GM21529 (cell line): Measurements from ENCODE around the gene KLHDC3.
"Not testable (repeated sequence)": the region's sequence is repeated elsewhere in the genome, so short reads cannot be mapped to it uniquely, and the experiment has no call there.

Experiments
- ATAC-seq: cut with Tn5 transposase; IDR thresholded peaks from one replicate; pipeline ENCODE4 v1.9.1; 2021; ENCODE audit not compliant: unreplicated experiment

Gene KLHDC3

DNA sequence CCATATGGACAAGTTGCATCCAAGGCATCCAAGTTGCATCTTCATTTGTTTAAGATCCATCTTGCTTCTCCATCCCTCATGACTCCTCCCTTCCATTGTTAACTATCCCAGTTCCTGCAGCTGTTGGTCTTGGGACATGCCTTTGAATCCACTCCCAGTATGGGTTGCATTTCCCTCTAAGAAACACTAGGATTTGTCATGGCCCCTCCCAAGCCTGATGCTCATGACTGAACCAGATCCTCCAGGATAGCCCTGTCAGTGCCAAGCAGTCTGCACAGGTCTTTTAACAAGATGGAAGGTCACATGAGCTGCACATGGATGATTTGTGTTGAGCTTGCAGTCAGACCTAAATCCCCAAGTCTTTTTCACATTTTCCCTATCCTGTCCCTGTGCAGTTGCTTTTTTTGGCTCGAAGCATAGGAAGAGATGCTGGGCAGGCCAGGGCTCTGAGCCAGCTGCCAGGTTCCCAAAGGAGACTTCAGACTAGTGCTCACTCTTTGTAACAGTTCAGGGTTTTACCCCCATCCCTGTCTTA, 25.5 kb upstream of the KLHDC3 start:
- ATAC-seq = no peak

DNA sequence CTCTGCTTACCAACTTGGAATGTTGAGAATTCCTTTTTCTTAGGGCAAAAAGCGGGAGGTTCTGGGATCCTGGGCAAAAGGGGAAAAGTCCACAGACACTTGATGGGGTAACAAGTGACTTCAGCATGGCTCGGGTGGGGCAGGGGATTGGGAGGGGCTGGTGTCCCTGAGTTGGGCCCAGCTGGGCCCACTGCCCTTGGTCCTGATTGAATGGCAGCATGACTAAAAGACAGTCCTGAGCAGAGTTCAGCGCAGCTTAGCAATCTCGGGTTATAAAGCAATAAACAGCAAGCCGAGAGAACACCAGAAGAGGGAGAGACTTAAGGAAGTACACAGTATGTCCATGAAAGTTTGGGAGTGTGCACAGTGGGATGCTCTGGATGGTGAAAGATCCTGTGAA, 24.1 kb upstream of the KLHDC3 start:
- no peak for ATAC-seq

DNA sequence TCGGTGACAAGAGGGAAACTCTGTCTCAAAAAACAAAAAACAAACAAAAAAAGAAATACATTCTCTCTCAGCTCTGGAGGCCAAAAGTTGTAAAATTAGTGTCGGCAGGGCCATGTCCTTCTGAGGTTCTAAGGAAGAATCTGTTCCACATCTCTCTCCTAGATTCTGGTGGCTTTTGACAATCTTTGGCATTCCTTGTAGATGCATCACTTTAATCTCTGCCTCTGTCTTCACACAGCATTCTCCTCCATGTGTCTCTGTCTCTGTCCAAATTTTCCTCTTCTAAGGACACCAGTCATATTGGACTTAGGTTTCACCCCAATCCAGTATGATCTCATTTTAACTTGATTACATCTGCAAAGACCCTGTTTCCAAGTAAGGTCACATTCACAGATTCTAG, 20.6 kb upstream of the KLHDC3 start:
- no peak for ATAC-seq

DNA sequence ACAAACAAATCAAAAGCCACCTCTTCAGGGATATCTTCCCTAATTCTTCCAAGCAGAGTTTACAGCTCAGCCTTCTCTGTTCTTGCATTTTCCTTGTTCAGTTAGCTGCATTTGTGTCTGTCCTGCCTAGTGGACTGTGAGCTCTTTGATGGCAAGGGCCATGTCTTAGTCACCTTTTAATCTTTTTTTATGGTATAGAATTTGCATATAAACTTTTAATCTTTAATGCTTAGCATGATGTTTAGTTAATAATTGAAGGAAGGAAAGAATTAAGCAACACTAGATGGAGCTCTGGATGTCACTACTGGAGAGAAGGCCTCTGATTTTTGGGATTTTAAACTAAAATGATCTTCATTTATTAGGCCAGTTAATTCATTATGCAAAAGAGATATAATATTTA, 17.5 kb upstream of the KLHDC3 start:
- ATAC-seq = no peak

DNA sequence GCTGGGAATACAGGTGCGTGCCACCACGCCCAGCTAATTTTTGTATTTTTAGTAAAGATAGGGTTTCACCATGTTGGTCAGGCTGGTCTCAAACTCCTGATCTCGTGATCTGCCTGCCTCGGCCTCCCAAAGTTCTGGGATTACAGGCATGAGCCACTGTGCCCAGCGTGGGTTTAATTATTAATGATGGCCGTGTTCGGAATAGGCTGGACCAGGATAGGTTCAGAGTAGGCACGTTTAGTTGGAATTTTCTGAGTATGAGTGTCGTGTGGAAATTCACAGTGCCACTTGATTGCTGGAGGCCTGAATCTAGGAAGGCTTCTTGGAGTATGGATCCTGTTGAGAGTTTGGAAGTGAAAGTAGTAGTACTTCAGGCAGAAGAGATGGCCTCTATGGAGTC, 15.8 kb upstream of the KLHDC3 start:
- not testable (repeated sequence) for ATAC-seq

DNA sequence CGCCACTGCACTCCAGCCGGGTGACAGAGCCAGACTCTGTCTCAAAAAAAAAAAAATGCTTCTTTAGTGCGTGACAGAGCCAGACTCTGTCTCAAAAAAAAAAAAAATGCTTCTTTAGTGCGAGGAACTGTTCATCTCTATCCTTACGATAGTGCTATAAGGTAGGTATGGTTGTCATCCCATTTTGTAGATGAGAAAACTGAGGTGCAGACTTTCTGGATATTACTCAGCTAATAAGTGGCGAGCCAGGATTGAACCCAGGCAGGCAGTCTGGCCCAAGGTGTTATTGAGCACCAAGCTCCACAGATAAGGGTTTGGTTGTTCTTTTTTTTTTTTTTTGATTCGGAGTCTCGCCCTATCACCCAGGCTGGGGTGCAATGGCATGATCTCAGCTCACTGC, 12.2 kb upstream of the KLHDC3 start:
- ATAC-seq = no peak

DNA sequence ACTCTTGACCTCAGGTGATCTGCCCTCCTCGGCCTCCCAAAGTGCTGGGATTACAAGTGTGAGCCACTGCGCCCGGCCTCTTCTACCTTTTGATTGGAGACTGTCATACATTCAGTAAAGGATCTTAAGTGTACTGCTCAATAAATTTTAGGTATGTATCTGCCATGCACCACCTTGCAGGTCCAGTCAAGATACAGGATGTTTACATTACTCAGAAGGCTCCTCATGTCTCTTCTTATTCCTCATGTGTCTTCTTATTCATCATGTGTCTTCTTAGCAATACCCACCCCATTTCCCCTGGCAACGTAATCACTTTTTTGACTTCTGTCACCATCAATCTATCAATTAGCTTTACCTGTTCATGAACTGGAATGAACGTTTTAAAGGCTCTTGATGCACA, 8.2 kb upstream of the KLHDC3 start:
- no peak for ATAC-seq

DNA sequence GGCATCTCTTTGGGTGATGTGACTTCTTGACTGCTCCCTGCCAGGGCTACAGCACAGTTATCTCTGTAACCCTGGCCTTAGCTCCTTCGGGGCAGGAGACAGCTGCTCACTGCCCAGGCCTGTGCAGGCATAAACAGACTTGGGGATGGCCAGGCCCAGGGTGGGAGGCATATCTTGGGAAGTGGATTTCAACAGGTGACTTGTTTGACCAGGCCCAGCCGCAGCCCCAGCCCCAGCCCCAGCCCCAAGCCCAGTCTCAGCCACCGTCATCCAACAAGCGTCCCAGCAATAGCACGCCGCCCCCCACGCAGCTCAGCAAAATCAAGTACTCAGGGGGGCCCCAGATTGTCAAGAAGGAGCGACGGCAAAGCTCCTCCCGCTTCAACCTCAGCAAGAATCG, 7.8 kb upstream of the KLHDC3 start:
- ATAC-seq = no peak

DNA sequence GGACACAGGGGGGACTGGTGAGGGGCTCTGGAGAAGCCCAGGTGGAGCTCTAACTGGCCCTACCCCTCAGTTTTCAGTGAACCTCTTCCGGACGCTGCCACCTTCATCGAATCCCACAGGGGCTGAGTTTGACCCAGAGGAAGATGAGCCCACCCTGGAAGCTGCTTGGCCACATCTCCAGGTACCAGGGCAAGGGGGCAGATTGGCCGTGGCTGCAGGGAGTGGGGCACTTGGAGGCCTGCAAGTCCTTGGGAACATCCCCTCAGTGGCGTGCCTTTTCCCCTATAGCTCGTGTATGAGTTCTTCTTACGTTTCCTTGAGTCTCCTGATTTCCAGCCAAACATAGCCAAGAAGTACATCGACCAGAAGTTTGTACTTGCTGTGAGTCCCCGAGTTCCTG, 6.9 kb upstream of the KLHDC3 start:
- ATAC-seq = no peak

DNA sequence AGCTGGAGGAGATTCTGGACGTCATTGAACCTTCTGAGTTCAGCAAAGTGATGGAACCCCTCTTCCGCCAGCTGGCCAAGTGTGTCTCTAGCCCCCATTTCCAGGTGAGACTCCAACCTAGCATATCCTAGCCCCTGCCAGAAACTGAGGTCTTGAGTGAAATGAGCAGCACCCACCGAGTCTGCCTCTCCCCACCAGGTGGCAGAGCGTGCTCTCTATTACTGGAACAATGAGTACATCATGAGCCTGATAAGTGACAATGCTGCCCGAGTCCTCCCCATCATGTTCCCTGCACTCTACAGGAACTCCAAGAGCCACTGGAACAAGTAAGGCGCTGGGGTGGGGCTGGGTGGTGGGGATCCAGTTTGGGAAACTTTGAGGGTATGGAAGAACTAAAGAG, 4.9 kb upstream of the KLHDC3 start:
- ATAC-seq = no peak

DNA sequence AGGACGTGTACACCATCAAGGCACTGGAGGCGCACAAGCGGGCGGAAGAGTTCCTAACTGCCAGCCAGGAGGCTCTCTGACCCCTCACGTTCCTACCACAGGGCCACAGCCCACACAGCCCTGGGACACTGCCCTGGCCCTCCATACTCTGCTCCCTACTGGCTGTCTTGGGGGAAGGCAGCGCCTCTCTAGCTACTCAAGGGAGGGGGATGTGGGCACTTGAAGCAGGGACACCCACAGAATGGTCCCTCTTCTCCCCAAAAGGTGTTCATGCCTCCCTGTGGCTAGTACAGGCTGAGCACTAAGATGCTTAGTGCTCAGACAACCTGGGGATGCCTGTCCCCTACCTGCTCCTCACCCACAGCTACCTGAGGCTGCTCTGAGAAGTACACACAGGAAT, 2.8 kb upstream of the KLHDC3 start:
- ATAC-seq = no peak

DNA sequence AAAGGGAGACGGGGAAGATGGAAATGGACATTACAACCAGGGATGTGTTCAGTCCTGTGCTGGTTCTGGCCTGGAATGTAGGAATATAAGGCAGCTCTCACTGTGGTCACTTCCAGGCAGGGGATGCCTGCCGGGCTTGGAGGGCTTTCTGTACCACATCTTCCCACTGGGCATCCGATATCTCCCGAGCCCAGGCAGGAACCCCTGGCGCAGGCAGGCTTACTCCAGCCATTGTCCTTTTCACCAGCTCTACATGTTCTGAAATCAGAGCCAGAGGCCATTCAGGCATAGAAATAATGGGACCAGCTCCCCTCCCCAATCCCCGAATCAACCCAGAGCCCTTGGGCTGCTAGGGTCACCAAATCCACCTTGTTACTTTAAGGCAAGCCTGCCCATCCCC, 1.7 kb upstream of the KLHDC3 start:
- ATAC-seq = no peak

DNA sequence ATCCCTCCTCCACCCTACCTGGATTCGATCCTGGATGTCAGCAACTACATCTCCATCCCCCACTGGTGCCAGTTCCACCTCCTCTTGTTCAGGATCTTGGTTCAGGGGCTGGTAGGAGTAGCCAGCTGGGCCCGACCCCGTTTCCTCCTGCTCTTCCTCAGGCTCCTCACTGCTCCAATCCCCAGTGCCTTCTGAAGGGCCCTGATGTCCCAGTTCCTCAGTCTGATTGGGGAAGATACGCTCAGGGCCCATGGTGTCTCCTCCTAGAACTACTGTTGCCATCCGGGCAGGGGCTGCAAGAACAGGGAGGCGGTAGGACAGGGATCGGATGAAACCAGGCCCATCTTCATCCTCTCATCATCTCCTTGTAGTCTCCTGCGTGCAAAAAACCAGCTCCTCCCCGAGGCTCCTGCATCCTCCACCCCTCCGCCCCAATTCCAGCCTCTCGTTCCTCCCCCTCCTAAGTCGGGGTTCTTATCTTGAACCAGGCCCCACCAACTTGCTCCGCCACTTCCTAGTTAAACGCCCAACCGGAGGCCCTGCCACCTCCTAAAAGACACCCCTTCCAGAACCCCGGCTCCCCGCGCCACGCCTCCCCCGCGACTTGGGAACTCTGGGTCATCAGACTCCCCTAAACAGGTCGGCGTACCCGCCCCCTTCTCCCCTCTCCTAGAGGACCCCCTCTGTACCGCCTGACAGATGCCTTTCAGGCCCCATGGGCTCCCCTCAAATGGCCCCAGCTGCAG, 779 bp upstream of the KLHDC3 start:
- peak; percentile 2 for ATAC-seq

DNA sequence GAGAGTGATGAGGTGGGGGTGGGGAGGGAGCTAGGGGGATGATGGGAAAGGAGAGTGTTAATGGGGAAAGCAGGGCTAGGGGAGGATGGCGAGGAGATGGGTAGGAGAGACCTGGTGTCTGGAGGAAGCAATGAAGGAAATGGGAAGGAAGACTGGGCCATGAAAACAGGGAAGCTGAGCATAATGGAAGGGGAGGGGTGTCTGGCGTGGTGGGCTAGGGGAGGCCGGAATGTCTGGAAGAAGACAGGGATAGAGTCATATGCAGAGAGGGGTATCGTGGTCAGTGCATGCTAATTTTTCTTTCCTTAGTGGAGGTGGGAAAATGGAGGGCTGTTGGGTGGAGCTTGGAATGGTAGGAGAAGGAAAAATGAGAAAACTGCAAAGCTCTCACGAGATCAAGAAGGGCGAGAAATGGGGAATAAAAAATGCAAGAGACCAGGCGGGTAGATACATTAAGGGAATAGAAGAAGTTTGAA, 423 bp downstream of the KLHDC3 start:
- no peak for ATAC-seq

DNA sequence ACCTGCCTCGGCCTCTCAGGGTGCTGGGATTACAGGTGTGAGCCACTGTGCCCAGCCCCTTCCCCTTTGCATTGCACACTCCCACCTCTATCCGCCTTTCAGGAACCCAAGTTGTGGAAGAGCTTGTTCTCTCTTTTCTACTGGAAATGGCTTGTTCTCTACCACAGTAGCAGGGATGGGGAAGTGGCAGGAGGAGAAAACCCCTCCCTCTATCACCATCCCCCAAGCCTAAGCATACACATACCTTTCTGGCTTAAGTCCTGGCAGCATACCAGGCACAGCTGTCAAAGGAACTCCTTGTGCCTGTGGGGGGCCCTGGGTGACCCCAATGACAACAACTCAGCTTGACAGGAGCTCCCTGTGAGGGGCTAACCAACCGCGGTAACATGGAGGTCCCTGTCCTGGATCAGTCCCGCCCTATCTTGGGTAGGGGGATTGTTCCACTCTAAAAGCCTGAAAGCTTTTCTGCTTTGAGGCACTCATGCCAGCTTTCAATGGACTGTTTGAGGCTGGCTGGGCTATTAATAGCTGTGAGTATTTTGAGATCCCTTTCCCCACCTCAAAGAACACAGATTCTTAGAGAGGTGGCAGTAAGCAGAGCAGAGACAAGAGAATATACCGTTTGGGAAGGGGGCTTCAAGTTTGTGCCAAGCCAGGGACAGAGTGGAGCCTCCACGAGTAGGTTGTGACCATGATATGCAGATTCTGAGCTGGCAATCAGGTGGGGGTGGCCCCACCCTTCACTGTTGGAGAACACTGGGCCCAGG, 2.3 kb downstream of the KLHDC3 start:
- ATAC-seq = no peak

DNA sequence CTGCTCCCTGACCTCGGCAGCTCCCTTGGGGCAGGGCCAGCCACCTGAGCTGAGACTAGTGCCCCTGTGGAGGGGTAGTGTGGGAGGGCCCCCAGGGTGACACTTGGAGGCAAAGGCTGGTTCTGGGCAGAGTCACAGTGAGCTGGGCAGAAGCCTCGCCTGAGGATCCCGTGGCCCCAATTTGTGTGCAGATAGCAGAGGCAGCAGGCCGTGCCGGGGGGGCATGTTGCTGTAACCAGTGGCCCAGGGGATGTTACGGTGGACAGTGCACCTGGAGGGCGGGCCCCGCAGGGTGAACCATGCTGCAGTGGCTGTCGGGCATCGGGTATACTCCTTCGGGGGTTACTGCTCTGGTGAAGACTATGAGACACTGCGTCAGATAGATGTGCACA, 2.9 kb downstream of the KLHDC3 start:
- ATAC-seq = no peak

DNA sequence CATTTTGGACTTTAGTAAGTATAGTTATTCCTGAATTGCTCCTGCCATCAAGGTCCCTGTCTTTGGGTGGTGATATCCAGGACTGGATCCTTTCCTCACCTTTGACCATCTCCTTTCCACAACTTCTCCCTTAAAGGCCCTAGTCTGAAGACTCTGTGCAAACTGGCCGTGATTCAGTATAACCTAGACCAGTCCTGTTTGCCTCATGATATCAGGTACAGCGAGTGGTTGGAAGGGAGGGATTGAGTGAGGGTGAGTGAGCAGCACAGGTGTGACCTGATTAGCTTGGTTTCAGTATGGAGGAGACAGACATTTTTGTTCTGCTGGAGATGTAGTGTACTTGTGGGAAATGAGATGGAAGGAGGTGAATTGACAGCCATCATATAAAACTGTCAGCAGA, 5.1 kb downstream of the KLHDC3 start:
- ATAC-seq = no peak

DNA sequence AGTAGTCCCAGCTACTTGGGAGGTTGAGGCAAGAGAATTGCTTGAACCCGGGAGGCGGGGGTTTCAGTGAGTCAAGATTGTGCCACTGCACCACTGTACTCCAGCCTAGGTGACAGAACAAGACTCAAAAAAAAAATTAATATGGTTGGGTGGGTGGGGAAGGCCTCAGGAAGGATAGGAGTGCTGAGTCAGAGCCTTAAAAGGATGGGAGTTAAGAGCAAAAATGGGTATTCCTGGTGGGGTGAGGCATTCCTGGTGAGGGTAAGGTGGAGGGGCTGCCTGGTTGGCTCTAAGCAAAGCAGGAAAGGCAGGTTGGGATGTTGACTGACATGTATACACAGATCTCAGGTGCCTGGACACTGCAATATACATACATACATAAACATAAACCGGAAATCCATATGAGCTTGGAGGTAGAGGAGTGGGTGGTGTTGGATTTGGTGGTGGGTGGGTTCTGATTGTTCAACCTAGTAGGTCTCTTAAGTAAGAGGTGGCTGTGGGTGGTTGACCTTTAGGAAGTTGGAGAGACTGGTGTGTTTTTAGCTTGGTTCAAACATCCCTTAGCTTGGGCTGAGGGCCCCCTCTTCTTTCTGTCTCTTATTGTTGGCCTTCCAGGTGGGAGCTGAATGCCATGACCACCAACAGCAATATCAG, 6.1 kb downstream of the KLHDC3 start:
- no peak for ATAC-seq

DNA sequence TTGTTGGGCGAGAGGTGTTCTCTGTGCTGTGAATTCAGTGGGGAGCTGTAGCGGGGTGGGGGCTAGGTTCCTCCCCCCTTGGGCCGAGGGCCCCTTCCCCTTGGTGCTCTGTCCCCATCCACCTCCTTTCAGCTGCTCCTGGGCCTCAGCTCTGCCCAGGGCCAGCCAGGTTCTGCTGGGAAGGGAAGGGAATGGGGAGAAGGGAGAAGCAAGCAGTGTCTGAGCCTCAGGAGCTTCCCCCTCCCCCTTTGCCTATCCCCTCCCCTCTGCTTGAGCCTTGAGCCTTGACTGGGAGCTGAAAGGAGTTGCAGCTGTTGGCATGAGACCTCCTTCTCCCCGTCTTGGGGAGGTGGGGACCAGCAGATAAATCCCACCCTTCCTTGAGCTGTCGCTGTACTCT, 6.8 kb downstream of the KLHDC3 start:
- no peak for ATAC-seq

DNA sequence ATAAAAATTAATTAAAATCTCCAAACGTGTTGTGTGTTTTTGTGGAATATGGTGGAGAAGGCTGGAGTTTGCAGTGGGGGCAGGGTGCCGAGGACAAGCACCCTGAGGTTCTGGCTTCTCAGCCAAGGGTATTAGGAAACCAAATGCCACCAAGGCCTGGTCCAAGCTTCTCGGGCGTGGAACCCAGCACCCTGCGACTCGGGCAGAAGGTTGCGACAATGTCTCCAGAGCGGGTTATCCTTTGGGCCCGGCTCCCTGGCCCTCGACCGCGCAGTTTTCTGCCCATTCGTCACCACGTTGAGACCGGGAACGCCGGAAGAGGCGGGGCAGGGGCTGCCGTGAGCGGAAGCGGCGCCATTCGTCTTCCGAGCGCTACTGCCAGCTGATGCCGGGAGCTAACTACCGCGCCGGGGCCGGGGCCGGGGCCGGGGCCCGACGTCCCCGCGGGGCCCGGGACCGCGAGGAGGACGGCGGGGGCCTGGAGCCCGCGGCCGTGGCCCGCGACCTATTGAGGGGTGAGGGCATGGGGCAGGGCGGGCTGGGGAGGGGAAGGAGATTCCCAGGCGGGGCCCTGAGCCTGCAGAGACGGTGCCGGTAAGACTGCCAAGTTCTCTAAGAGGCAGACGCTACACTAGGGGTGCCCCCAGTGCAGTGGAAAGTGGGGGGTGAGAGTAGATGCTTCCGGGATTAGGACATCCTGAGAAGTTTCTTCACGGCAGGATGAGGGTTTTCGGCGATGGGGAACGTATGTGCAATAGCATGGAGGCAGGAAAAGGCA, 7.4 kb downstream of the KLHDC3 start, which contains the start of gene RRP36:
RRP36 (plus strand) TSS at position 354 of the 778 bp plus-strand sequence; CDS start at position 386, 32 bp downstream.
- ATAC-seq = peak; percentile 83

DNA sequence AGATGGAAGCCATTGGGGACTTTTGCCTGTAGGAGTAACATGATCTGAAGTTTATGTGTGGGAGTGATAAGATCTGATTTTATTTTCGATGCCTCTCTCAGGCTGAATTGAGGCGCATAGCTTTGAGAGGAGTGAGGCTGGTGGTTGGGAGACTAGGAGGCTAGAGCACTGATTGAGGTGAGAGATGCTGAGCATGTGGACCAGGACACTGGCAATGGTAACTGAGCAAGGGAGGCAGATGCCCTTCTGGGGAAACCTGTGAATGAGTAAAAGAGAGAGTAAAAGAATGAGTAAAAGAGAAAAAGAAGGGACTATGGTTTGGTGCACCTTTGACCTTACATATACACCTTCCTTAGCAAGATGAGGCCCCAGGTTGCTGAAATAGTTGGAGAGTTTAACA, 10.4 kb downstream of the KLHDC3 start:
- ATAC-seq = no peak
